Measurements from ENCODE around the gene PRR5L.
"Not testable (repeated sequence)": the region's sequence is repeated elsewhere in the genome, so short reads cannot be mapped to it uniquely, and the experiment has no call there.

The PRR5L gene

DNA sequence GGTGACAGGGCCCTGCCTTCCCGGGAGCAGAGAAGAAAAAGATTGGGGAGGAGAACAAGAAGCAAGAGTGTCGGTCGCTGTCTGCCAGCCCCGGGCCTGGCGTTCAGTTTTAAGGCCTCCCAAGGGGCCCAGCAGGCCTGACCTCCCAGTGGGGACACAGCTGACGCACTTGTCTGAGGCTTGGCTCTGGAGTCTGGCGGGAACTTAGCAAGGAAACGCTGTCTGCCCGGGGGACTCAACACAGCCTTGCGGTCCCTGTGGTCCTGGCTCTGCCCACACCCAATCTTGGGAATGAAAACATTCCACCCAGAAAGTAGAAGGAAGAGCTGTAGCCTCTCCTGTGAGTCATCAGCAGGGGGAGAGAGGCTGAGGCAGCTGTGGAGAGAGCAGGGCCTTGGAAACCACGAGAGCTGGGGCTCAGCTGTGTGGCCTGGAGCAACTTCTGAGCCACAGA lies 159.6 kb downstream of the PRR5L start:
- DNase-seq (ENCODE audit: low read depth in 4 of 4, low spot score in 1 of 4), result no peak

GRCh38 chr11:36456156-36456555 lies 160.1 kb downstream of the PRR5L start:
- no peak for DNase-seq (ENCODE audit: low read depth in 4 of 4, low spot score in 1 of 4)

DNA sequence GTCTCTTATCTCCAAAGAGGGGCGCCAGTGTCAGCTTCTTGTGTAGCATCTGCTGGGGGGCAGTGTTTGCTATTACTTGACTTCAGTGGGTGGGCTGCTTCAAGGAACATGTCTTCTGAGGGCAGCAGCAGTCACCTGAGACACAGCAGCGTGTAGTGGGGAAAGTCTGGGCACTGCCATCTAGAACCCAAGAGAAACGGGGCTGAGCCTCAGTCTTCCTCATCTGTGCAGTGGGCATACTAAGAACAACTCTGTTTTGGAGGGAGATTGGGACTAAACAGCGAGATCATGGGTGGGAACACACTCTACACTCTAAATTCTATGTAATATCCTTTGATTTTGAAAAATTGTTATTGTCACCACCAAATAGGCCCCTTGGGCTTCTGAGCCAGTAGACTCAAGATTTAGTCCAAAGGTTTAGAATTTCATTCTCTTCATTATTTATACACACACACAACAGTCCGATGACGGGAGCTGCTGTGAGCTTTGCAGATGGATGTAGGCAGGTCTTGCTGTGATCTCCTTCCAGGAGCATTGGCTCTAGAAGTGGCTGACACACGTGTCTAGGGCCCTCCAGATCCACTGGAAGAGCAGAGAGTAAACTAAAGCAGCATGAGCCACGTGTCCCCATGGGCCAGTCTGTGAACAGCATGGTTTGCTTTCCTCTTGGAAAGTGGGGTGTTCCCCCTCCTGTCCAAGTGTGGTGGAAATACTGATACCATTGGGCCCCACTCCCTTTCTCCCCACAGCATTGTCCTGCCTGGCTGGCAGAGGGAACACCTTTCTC lies 162.2 kb downstream of the PRR5L start:
- DNase-seq (ENCODE audit: low read depth in 4 of 4, low spot score in 1 of 4), result no peak

DNA sequence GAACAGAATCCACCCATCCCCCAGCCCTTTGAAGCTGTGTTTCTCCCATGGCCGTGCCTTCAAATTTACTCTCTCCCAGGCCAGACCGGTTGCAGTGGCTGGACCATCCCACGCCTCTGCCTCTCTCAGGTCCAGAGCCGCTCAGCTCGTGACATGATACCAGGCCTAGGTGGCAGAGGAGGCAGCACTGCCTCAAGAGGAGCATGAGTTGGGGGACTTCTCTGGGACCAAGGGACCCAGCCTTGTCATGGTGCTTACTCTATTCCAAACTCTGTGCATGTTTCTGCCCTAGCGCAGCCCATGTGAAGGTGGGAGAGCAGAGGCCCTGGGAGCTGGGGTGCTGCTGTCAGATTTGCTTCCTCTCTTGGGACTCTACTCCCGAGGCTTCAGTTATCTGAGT lies 163.0 kb downstream of the PRR5L start:
- no peak for DNase-seq (ENCODE audit: low read depth in 4 of 4, low spot score in 1 of 4)

DNA sequence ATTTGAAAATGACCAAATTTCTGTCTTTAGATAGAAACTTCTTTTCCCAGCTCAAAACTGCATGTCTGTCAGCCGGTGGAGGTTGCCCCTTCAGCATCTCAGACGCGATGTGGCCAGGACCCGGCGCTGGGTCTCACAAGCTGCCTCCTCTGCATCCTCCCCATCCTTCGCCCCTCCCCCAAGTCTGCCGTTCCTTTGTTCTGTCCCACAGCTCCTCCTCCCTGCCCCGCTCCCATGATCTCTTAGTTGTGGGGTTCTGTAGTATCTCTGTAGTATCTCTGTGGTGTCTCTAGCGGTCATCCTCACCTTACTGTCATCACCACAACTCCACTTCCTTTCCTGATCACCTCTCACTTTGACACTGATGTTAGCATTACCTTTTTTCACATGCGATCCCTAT lies 164.1 kb downstream of the PRR5L start:
- DNase-seq (ENCODE audit: low read depth in 4 of 4, low spot score in 1 of 4), result no peak

DNA sequence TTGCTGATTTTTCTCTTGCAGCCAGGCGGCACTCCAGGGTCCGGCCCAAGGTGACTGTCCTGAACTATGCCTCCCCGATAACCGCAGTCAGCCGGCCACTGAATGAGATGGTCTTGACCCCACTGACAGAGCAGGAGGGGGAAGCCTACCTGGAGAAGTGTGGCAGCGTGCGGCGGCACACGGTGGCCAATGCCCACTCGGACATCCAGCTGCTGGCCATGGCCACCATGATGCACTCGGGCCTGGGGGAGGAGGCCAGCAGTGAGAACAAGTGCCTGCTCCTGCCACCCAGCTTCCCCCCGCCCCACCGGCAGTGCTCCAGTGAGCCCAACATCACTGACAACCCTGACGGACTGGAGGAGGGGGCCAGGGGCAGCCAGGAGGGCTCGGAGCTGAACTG lies 166.2 kb downstream of the PRR5L start:
- DNase-seq (ENCODE audit: low read depth in 4 of 4, low spot score in 1 of 4), result no peak

GRCh38 chr11:36463781-36464180 lies 167.7 kb downstream of the PRR5L start:
- DNase-seq (ENCODE audit: low read depth in 4 of 4, low spot score in 1 of 4), result no peak

DNA sequence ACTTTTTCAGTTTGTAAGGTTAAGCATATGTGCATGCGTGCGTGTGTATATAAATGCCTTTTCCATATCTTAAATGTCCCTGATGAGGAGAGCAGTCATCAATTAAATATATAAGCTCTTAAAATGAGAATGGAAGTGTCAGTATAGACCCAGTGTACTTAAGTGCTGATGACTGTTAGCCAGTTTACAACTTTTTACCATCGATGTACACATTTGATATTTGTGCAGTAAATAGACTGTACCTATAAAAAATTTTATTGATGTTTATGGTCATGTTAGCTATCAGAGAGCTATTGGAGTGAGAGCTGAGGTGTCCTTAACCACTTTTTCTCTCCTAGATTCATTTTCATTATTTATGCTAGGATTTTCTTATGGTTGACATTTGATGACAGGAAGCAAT lies 168.6 kb downstream of the PRR5L start:
- no peak for DNase-seq (ENCODE audit: low read depth in 4 of 4, low spot score in 1 of 4)

- DNase-seq (ENCODE audit: low read depth in 4 of 4, low spot score in 1 of 4), result no peak
Observed at GRCh38 chr11:36465449-36466163, 169.5 kb downstream of the PRR5L start.

GRCh38 chr11:36467012-36467411 lies 170.9 kb downstream of the PRR5L start:
- DNase-seq (ENCODE audit: low read depth in 4 of 4, low spot score in 1 of 4), result no peak

DNA sequence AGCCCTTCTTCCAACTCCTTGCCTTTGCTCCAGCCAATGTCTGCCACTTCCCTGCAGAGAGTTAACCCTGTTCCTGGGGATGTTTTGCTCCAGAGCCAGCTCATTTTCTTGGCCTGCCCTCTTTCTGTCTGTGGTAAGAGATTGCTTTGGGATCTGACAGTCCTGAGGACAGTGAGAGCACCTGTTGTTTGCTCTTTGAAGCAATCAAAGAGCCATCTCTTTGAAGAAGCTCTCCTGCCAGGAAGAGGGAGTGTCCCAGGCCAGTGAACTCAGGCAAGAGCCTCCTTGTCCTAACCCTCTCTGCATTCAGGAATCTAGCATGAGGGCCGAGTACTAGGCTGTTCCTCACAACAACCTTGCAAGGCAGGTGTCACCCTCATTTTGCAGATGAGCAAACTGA lies 171.8 kb downstream of the PRR5L start:
- DNase-seq (ENCODE audit: low read depth in 4 of 4, low spot score in 1 of 4), result no peak

DNA sequence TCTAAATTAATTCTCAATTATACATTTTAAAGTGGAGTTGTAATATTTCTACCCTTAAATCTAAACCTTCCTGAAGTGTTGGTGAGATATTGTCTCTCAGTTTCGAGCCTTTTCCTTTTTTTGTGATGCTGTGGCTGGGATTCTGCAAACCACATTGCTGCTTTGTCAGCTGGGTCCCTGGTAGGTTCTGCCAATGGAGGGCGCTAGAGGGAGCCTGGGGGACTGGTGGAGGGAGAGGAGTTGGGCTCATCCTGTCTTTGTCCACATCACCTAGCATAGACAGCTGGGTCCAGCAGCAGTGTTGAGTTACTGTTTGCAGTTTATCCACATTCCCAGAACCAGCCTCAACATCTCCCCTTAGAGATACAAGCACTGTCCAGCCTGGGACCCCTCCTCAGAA lies 173.0 kb downstream of the PRR5L start:
- DNase-seq (ENCODE audit: low read depth in 4 of 4, low spot score in 1 of 4), result no peak

DNA sequence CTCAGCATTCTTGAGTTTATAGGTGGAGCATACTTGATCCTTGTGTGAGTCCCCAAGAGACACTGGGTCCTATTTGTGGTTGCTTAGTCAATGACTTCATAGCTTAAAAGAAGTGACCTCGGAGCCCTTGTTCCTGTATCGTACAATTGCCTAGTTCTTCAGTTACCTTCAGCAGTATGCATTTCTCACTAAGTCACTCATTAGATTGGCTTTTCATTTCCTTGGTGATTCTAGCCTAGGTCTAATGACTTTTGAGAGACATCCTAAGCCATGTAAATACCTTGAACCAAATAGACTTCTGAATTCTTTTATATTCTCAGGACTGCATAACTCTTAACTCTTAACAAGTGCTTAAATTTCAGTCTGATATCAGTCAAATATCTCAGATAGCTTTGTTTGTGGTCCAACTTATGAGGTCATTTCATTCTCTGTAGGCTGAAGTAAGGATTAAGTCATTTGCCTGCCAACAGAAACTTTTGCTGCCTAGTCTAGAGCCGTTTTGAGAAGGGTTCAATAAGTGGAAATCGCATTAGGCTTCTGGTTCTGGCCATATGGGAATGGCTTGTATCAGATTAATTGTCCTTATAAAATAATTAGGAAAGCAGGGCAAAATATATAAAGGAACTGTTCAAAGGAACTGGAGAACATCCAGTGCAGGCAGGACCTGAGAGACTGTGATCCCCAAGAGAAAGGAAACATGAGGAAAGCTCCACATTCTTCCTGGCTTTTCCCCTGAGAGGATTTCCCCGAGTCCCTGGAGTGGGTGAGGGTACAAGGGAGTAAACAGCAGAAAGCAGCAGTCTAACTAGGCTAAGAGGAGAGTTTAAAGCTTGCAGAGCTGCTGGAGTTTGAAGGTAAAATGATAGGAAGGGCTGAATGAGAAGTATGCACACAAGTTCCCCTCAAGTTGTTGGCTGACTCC lies 174.1 kb downstream of the PRR5L start:
- no peak for DNase-seq (ENCODE audit: low read depth in 4 of 4, low spot score in 1 of 4)

DNA sequence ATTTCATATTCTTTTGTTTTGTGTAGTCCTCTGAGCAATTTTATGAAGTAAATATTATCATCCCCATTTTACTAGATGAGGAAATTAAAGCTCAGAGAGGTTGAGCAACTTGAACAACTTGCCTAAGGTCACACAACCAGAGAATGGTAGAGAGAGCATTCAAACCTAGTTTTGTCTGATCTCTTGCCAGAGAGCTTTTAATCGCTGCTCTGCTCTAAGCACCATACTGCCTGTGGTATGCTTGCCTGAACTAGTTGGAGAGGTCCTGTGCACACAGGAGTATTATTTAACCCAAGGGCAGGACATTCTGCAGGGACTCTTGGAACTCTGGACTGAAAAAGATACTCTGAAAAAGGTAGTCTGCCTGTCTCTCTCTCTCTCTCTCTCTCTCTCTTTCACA lies 175.5 kb downstream of the PRR5L start:
- no peak for DNase-seq (ENCODE audit: low read depth in 4 of 4, low spot score in 1 of 4)

DNA sequence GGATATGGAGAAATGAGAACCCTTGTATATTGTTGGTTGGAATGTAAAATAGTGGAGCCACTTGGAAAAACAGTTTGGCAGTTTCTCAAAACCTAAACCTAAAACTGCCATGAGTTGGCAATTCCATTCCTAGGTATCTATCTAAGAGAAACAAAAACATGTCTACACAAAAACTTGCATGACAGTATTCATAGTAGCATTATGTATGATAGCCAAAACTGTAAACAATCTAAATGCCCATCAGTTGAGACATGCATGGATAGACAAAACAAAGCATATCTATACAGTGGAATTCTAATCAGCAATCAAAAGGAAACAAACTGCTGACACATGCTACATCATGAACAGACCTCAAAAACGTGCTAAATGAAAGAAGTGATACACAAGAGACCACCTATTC lies 179.1 kb downstream of the PRR5L start:
- no peak for DNase-seq (ENCODE audit: low read depth in 4 of 4, low spot score in 1 of 4)

GRCh38 chr11:36478700-36479329 lies 182.7 kb downstream of the PRR5L start:
- no peak for DNase-seq (ENCODE audit: low read depth in 4 of 4, low spot score in 1 of 4)

- DNase-seq (ENCODE audit: low read depth in 4 of 4, low spot score in 1 of 4), result no peak
Observed at GRCh38 chr11:36480833-36481232, 184.7 kb downstream of the PRR5L start.

GRCh38 chr11:36483042-36483441 lies 187.0 kb downstream of the PRR5L start:
- DNase-seq (ENCODE audit: low read depth in 4 of 4, low spot score in 1 of 4), result not testable (repeated sequence)

DNA sequence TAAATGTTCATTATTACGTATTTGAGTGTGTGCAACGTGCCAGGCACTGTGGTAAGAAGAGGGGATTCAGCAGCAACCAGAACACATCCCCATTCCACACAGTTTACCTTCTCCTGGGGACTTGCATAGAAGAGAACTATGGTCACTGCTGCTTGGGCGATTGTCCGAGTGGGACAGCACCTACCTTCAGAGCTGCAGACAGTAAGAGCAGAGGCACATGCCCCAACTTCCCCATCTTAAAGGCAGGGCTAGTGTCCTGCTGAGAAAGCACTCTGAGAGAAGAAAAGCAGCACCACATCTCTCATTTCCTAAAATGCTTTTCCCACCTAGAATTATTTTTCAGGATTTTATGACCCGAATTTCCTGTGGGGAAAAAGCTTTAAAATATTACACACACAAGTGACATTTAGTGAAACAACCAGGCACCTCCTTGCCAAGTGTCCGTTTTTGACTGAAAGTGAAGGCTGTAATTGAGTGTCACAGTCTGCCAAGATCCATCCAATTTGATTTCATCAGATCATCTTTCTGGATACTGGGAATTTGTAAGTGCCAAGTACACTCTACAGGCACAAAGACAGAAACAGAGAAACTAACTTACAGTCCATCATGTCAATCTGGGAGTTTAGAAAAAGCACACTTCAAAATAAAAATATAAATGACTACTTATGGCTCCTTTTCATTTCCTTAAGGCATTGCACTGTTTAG lies 189.4 kb downstream of the PRR5L start:
- no peak for DNase-seq (ENCODE audit: low read depth in 4 of 4, low spot score in 1 of 4)

DNA sequence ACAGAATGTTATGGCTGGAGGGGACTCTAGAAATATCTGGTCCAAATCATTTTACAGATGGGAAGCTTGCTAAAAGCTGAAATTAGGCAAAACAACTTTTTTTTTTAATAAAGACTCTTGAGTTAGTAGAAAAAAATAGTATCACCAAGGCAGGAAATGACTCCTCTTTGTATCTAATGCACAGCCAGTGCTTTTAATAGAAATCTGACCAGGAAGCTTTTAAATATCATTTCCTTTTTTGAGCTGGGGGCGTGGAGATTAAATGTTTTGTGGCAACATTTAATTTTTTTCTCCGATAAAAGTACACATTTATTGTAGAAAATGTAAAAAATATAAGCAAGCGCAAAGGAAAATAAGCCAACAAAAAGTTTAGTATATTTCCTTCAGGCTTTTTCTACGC lies 191.5 kb downstream of the PRR5L start:
- no peak for DNase-seq (ENCODE audit: low read depth in 4 of 4, low spot score in 1 of 4)

GRCh38 chr11:36488096-36488495 lies 192.0 kb downstream of the PRR5L start:
- no peak for DNase-seq (ENCODE audit: low read depth in 4 of 4, low spot score in 1 of 4)

All from stimulated activated CD4-positive, alpha-beta T cell treated with anti-CD3 and anti-CD28 coated beads, Interleukin-1b, Interleukin-23, amount 100 ng/mL, for 24 hours (primary cell).